A549 (cell line): ENCODE data around the gene ACVR1B. TPM values are rescaled to one million over a fixed set of nuclear protein-coding genes. Genes with fewer than 3 reads are reported as not detected.
A peak's percentile ranks its signal among the peaks of the same experiment; 100 is the strongest.

Source experiments
- ATAC-seq, 2 experiments: fragments of 200-7000 bp in 1 of 2; fragments of >200 bp in 1 of 2; cut with Nextera tagmentation in 1 of 2; cut with Tn5 transposase in 1 of 2; 3 replicates each; pipeline versions ENCODE4 v1.8.0 to v1.9.1; 2018 to 2020; ENCODE audit warnings: mild to moderate bottlenecking in 1 of 2, moderate library complexity in 1 of 2
- CTCF ChIA-PET: fragments of 300-600 bp; sonication (Branson Sonifier 250); formaldehyde crosslinking; extraction: SDS; loops from one replicate; lab custom pipeline; 2021; ENCODE audit warnings: antibody characterized with exemption, inconsistent platforms; lab: Yijun Ruan, JAX
- POLR2A ChIA-PET: fragments of 350-600 bp; formaldehyde crosslinking; extraction: SDS; loops from one replicate; lab custom pipeline; 2021; ENCODE audit warnings: antibody characterized with exemption, inconsistent platforms; lab: Yijun Ruan, JAX
- DNase-seq, 2 experiments: peaks; one replicate each; pipeline versions ENCODE4 v3.0.0 to v3.0.0-alpha.2; 2011 to 2016; ENCODE audit warnings: low read depth in 1 of 2, low spot score in 1 of 2
- FAIRE-seq: peaks from 2 replicates; lab custom pipeline; 2011; peaks lifted over from hg19 to GRCh38; lab: Jason Lieb, UNC
- H3K27ac ChIP-seq, 2 experiments: fragments of >200 bp; sonication (Bioruptor Twin); formaldehyde crosslinking; 3 replicates each; pipeline ENCODE4 v1.5.1; 2016 to 2017
- H3K4me1 ChIP-seq: fragments of >200 bp; sonication (Bioruptor Twin); formaldehyde crosslinking; 3 replicates; pipeline ENCODE4 v1.6.1; 2016
- H3K4me2 ChIP-seq: fragments of >200 bp; sonication (Bioruptor Twin); formaldehyde crosslinking; 3 replicates; pipeline ENCODE4 v1.6.1; 2016
- H3K4me3 ChIP-seq: fragments of >200 bp; sonication (Bioruptor Twin); formaldehyde crosslinking; 3 replicates; pipeline ENCODE4 v1.5.1; 2016
- H3K9me3 ChIP-seq: fragments of >200 bp; sonication (Bioruptor Twin); formaldehyde crosslinking; 3 replicates; pipeline ENCODE4 v1.6.1; 2016
- BCL3 ChIP-seq: fragments of >200 bp; sonication (Bioruptor Twin); formaldehyde crosslinking; IDR thresholded peaks from 3 replicates; pipeline ENCODE4 v1.6.1; 2016
- BHLHE40 ChIP-seq: IDR thresholded peaks from 2 replicates; pipeline ENCODE4 v1.6.1; 2012; ENCODE audit warnings: low read depth, low read length, inconsistent platforms
- CBX8 ChIP-seq: fragments of 200-600 bp; sonication (generic); IDR thresholded peaks from 2 replicates; pipeline ENCODE4 v1.6.1; 2016
- FOSB ChIP-seq: fragments of 250-450 bp; sonication (Bioruptor Pico); IDR thresholded peaks from 2 replicates; pipeline ENCODE4 v1.5.0; 2020; ENCODE audit warnings: mild to moderate bottlenecking, moderate library complexity
- HEYL ChIP-seq: fragments of 250-450 bp; sonication (Bioruptor Pico); IDR thresholded peaks from 2 replicates; pipeline ENCODE4 v1.8.0; 2021; ENCODE audit warnings: mild to moderate bottlenecking, moderate library complexity
- HMGXB4 ChIP-seq: fragments of 250-450 bp; sonication (Bioruptor Pico); IDR thresholded peaks from 2 replicates; pipeline ENCODE4 v1.5.0; 2021; ENCODE audit warnings: mild to moderate bottlenecking, moderate library complexity, borderline replicate concordance
- JUN ChIP-seq, 2 experiments: fragments of >200 bp; sonication (Bioruptor Twin); formaldehyde crosslinking; IDR thresholded peaks; 2 replicates in 1 of 2; 3 replicates in 1 of 2; pipeline ENCODE4 v1.6.1; 2016 to 2017
- KDM1A ChIP-seq: fragments of 200-600 bp; sonication (generic); IDR thresholded peaks from 2 replicates; pipeline ENCODE4 v1.6.1; 2016; ENCODE audit warnings: low read depth, mild to moderate bottlenecking
- KDM5A ChIP-seq: fragments of 200-600 bp; sonication (generic); IDR thresholded peaks from 2 replicates; pipeline ENCODE4 v1.6.1; 2016; ENCODE audit warnings: antibody characterized with exemption, mild to moderate bottlenecking
- MAFK ChIP-seq: fragments of 450-650 bp; IDR thresholded peaks from 2 replicates; pipeline ENCODE4 v1.6.1; 2014; ENCODE audit not compliant: partially characterized antibody
- MAX ChIP-seq: IDR thresholded peaks from 2 replicates; pipeline ENCODE4 v1.6.1; 2012
- NPAS2 ChIP-seq: fragments of 250-450 bp; sonication (Bioruptor Pico); IDR thresholded peaks from 2 replicates; pipeline ENCODE4 v1.8.0; 2022; ENCODE audit warnings: mild to moderate bottlenecking, moderate library complexity, borderline replicate concordance
- RAD21 ChIP-seq, 2 experiments: fragments of >200 bp in 1 of 2; sonication (Bioruptor Twin) in 1 of 2; formaldehyde crosslinking in 1 of 2; IDR thresholded peaks in 1 of 2; conservative IDR thresholded peaks in 1 of 2; 2 replicates in 1 of 2; 3 replicates in 1 of 2; pipeline ENCODE4 v1.6.1; 2012 to 2018; ENCODE audit warnings: inconsistent platforms in 1 of 2
- RCOR1 ChIP-seq: fragments of 150-350 bp; IDR thresholded peaks from 2 replicates; pipeline ENCODE4 v1.6.1; 2014; ENCODE audit warnings: antibody characterized with exemption, low read length, low read depth
- RFX5 ChIP-seq: fragments of 450-650 bp; IDR thresholded peaks from 2 replicates; pipeline ENCODE4 v1.7.1; 2014; ENCODE audit warnings: antibody characterized with exemption, mild to moderate bottlenecking, moderate library complexity
- ZNF302 ChIP-seq: fragments of 250-450 bp; sonication (Bioruptor Pico); IDR thresholded peaks from 2 replicates; pipeline ENCODE4 v1.9.0; 2021; ENCODE audit warnings: inconsistent platforms, mild to moderate bottlenecking, moderate library complexity
- ZSCAN20 ChIP-seq: fragments of 250-450 bp; sonication (Bioruptor Pico); IDR thresholded peaks from 2 replicates; pipeline ENCODE4 v1.8.0; 2022; ENCODE audit warnings: mild to moderate bottlenecking, moderate library complexity
- WGBS: methylation state at CpG from one replicate; pipeline ENCODE4 v1.1.6; 2017; ENCODE audit errors: missing lambda C conversion rate; 5-methylcytosine and 5-hydroxymethylcytosine counted together
- polyA plus RNA-seq, 4 experiments: library from polyadenylated mRNA; depleted of rRNA in 3 of 4; stranded (reverse); fragments of >200 nt; fragmentation: RNase III in 1 of 4; extraction: RNeasy Plus Mini Kit Qiagen cat#74134 plus additional on column Dnase treatment in 1 of 4; gene quantifications; 2 replicates in 3 of 4; 3 replicates in 1 of 4; pipeline ENCODE4 v1.2.3, GENCODE V29; 2011 to 2017
- TF ChIP-seq, protein P1 (sequence below): fragments of 150-350 bp; IDR thresholded peaks from 2 replicates; pipeline ENCODE4 v1.6.1; 2014; ENCODE audit warnings: low read depth, mild to moderate bottlenecking, low read length
- TF ChIP-seq, protein P2 (sequence below): IDR thresholded peaks from 2 replicates; pipeline ENCODE4 v1.6.1; 2012; ENCODE audit warnings: low read depth, borderline replicate concordance

The ACVR1B gene
- polyA plus RNA-seq, 2 of the 4 experiments (the other 2 are of a cell fraction): 15.2 to 18.4 TPM

- TF ChIP-seq HMGXB4 (CRISPR knock-in tag): no peak
- TF ChIP-seq, all 56 proteins: peak for 0
Observed at GRCh38 chr12:51960890-51961289, 9.4 kb downstream of the ACVR1B start (continued).

DNA sequence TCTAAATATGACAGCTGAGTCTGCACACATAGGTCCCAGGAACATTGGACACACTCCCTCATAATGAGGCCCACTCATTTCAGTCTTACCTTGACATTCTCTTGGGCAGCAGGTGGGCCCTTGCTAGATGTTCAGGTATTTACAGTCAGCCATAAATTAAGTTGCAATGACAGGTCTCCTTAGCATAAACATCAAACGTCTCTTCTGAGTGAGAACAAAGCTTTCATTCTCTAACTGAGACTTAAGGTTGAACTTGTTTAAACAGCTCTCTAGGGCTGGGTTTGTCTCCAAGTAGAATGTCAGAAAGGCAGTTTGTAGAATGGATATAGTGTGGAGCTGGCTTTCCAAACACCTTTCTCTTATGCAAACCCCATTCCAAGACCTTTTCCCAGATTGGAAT lies 10.3 kb downstream of the ACVR1B start:
- Histone ChIP-seq H3K4me3 (no peak overlapping the region), H3K9me3 (no peaks in the 10 kb centered on the region), H3K4me1 (peaks cover 10% of the 10 kb centered on the region), H3K27ac (no peak overlapping the region), H3K4me2 (0 out of 3 replicates have a peak overlapping the region, but pooled peaks have one; percentile 27)
- TF ChIP-seq FOSB (no peak), MAX (no peak), HEYL (CRISPR knock-in tag) (no peak)
- ChIA-PET CTCF (interaction anchor here (0.8 to 1.6 kb wide), 10 partner anchors 9 to 68 kb away, joined by 3 to 6 read pairs (median 4); no protein-coding TSS in a partner anchor), POLR2A (interaction anchor here (1.3 kb wide), 1 partner anchor 141 kb away, joined by 4 read pairs; no protein-coding TSS in a partner anchor)
- 14% methylated on average over 1 of the region's 1 CpG for WGBS
- DNase-seq (no peak), ATAC-seq (no peak), FAIRE-seq (no peak)

DNA sequence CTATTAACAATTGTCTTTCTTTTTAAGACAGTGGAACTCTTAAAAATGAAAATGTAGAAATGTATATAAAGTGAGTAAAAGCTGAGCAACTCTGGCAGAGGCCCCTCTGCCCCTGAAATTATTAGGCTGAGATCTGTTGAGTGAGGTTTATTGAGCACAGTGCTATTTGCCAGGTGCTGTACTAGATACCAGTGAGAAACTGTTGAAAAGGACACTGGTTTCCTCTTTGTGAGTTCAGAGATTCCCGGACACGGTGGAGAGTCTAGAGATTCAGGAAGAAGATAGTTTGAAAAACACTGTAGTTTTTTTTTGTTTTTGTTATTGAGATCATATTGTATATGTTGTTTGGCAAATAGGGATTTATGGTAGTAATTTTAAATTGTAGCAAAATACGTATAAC lies 11.2 kb downstream of the ACVR1B start:
- ChIA-PET POLR2A (interaction anchor here (1.3 kb wide), 1 partner anchor 142 kb away, joined by 4 read pairs; no protein-coding TSS in a partner anchor), CTCF (interaction anchor here (1.0 to 1.6 kb wide), 9 partner anchors 8 to 69 kb away, joined by 3 to 6 read pairs (median 4); no protein-coding TSS in a partner anchor)
- H3K9me3 ChIP-seq: no peaks in the 10 kb centered on the region
- 94% methylated on average over 3 of the region's 3 CpGs for WGBS
- FAIRE-seq (no peak), DNase-seq (no peak), ATAC-seq (no peak)
- H3K4me3 ChIP-seq: no peak overlapping the region
- no peak overlapping the region for H3K27ac ChIP-seq
- TF ChIP-seq KDM1A: no peak
- TF ChIP-seq CBX8: no peak
- no peak for TF ChIP-seq BHLHE40
- no peak for TF ChIP-seq RFX5
- TF ChIP-seq KDM5A: no peak
- no peak for TF ChIP-seq BCL3
- no peak for TF ChIP-seq RAD21 (conservative IDR thresholded peaks at IDR 0.05 in 1 of 2, IDR thresholded peaks at IDR 0.05 in 1 of 2)
- TF ChIP-seq, protein P1, sequence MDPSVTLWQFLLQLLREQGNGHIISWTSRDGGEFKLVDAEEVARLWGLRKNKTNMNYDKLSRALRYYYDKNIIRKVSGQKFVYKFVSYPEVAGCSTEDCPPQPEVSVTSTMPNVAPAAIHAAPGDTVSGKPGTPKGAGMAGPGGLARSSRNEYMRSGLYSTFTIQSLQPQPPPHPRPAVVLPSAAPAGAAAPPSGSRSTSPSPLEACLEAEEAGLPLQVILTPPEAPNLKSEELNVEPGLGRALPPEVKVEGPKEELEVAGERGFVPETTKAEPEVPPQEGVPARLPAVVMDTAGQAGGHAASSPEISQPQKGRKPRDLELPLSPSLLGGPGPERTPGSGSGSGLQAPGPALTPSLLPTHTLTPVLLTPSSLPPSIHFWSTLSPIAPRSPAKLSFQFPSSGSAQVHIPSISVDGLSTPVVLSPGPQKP: no peak
- no peak for TF ChIP-seq HMGXB4 (CRISPR knock-in tag)
- no peak for TF ChIP-seq NPAS2 (CRISPR knock-in tag)
- TF ChIP-seq ZSCAN20 (CRISPR knock-in tag): no peak
- TF ChIP-seq MAFK: no peak
- no peak for TF ChIP-seq ZNF302
- no peak for TF ChIP-seq RCOR1
- TF ChIP-seq JUN (IDR thresholded peaks at IDR 0.05): no peak
- TF ChIP-seq, protein P2, sequence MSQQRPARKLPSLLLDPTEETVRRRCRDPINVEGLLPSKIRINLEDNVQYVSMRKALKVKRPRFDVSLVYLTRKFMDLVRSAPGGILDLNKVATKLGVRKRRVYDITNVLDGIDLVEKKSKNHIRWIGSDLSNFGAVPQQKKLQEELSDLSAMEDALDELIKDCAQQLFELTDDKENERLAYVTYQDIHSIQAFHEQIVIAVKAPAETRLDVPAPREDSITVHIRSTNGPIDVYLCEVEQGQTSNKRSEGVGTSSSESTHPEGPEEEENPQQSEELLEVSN: no peak
- no peak overlapping the region for H3K4me2 ChIP-seq
- peaks cover 10% of the 10 kb centered on the region for H3K4me1 ChIP-seq
